ENCODE results near the gene YARS1.
"Not testable (repeated sequence)": the region's sequence is repeated elsewhere in the genome, so short reads cannot be mapped to it uniquely, and the experiment has no call there.

Gene YARS1

GRCh38 chr1:32816676-32817158 lies 441 bp downstream of the YARS1 start:
- no peak for DNase-seq

GRCh38 chr1:32813941-32814739 lies 3.0 kb downstream of the YARS1 start:
- no peak for DNase-seq

GRCh38 chr1:32811917-32812316 lies 5.2 kb downstream of the YARS1 start:
- no peak for DNase-seq

DNA sequence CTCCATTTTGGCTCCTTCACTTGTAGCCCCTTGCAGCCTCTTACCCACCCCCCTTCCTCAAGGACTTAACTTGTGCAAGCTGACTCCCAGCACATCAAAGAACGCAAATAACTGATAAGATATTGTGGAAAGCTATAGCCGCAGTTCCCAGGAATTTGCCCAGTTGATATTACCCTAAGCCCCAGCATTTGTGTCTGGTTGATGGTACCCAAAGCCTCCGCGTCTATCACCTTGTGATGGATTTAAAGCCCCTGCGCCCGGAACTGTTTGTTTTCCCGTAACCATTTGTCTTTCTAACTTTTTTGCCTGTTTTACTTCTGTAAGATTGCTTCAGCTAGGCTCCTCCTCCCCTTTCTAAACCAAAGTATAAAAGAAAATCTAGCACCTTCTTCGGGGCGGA lies 5.9 kb downstream of the YARS1 start:
- no peak for DNase-seq

DNA sequence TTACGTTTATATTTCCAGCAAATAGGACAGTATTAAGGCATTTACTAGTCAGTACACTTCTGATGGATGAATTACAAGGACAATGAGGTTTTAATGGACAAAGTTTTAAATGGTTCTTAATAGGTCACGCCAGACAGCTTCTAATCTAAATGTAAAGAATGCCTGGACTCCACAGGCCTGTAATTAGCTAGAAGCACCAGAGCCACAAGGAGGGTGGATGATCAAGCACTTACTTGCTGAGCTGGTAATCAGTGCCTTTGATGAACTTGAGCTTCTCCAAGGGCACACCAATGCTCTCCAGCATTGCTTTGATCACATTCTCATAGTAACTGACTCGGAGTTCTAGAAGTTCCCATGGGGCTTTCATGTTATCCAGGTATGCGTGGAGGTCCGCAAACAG lies 6.8 kb downstream of the YARS1 start:
- DNase-seq: no peak

DNA sequence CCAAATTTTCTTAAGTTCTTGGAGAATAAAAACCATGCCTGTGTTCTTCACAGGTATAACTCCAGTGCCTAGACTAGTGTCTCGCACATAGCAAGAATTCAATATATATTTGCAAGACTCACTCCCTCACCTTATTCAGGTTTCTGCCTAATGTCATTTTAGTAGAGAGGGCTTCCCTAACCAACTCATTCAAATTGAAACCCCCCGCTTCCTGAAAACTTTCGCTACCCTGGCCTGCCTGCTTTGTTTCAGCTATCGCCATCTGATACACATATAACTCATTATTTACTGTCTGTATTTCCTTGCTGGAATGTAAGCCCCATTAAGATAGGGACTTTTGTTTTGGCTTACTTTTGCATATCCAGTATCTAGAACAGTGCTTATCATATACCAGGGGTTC lies 8.6 kb downstream of the YARS1 start:
- DNase-seq: no peak

DNA sequence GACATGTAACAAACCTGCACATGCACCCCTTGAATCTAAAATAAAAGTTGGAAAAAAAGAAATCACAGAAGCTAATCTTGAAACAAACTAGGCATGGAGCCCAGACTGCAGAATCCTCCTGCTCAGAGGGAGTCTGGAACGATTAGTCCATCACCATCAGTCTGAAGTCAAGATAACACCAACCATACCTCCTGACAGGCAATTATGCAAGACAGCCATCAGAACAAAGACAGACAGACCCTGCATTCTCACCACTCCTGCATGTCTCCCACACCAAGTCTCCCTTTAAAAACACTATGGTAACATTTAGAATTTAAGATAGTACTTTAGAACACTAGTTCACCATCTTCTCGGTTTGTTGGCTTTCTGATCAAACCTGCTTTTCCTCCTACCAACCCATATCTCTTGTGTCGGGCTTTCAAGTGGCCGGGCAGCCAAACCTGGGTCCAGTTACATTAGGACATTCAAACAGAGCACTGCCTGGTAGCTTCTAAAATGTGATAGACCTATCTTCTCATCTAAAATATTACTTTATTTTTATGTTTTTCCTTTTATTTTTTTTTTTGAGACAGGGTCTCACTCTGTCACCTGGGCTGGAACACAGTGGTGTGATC lies 10.1 kb downstream of the YARS1 start:
- no peak for DNase-seq

GRCh38 chr1:32806290-32806689 lies 10.9 kb downstream of the YARS1 start:
- DNase-seq: no peak

- not testable (repeated sequence) for DNase-seq
Measured at GRCh38 chr1:32804460-32804859, 12.7 kb downstream of the YARS1 start.

GRCh38 chr1:32801096-32801715 lies 16.0 kb downstream of the YARS1 start:
- DNase-seq: peak; percentile 68

GRCh38 chr1:32798679-32799416 lies 18.3 kb downstream of the YARS1 start:
- peak; percentile 72 for DNase-seq

DNA sequence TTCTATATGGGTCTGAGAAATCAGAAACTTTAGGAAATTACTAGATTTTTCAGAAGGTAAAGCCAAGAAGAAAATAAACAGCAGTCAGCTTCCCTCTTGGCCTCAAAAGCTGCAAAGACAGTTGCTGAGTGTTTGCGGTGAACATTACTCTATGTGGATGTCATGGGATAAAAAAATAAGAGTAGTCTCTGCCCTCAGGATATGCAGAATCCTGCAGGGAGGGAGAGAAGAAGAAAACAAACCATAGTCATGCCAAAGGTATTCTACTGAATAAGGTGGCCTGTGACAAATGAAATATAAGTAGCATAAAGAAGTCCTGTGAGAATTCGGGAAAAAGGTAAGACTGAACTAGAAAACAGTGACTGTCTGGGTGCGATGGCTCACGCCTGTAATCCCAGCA lies 19.0 kb downstream of the YARS1 start:
- no peak for DNase-seq

DNA sequence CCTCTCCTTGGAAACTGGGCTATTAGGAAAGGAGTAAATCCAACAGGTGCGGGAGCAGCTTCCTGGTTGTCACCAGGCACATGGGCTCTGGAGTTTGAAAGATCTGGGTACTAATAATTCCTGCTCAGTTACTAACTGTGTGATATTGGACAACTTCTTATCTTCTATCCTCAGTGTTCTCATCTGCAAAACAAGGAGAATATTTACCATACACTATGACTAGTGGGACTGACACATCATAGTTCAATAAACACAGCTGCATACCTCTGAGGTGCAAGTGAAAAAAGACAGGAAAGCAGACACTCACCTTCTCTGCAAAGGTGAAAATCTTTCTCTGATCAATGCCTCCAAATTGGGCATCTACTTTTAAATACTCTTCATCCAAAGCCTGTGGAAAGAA lies 19.7 kb downstream of the YARS1 start:
- DNase-seq: no peak

DNA sequence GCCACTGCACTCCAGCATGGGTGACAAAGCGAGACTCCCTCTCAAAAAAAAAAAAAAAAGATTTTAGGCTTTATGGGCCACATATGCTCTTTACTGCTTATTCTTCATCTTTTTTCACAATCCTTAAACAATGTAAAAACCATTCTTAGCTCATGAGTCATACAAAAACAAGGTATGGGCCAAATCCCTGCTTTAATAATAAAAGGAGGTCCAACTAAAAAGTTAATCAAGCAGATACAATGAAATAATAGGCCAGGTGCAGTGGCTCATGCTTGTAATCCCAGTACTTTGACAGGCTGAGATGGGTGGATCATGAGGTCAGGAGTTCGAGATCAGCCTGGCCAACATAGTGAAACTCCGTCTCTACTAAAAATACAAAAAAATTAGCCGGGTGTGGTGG lies 21.4 kb downstream of the YARS1 start:
- DNase-seq: not testable (repeated sequence)

DNA sequence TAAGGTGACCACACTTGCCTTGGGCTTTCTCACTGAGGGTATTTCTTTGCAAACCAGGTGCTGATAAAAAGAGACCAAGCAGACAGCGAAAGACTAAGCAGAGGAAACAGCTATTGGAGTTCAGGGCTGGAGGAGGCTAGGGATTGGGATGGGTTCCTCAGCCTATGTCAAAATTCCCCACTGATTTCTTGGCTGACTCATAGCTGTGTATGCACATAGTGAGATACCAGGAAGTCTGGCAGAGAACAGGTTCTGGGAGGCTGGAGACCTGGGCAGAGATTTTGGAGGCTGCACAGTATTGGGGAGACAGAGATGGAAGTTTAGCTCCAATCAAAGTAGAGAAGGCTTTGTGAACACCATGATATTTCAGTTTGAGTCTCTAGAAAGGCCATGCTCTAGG lies 25.3 kb downstream of the YARS1 start:
- no peak for DNase-seq

GRCh38 chr1:32789356-32789755 lies 27.8 kb downstream of the YARS1 start:
- not testable (repeated sequence) for DNase-seq

GRCh38 chr1:32786856-32787255 lies 30.3 kb downstream of the YARS1 start:
- peak; percentile 14 for DNase-seq

GRCh38 chr1:32784817-32785216 lies 32.3 kb downstream of the YARS1 start:
- DNase-seq: no peak

DNA sequence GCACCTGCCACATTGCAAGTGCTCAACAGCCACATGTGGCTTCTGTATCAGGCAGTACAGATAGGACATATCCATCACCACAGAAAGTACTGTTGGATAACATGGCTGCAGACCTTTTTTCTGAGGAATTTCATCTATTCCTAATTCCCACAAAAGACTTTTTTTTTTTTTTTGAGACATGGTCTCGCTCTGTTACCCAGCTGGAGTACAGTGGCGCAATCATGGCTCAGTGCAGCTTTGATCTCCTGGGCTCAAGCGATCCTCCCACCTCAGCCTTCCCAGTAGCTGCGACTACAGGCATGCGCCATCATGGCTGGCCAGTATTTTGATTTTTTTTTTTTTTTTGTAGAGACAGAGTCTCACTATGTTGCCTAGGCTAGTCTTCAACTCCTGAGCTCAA lies 33.3 kb downstream of the YARS1 start:
- DNase-seq: no peak

GRCh38 chr1:32782086-32782485 lies 35.1 kb downstream of the YARS1 start:
- no peak for DNase-seq

DNA sequence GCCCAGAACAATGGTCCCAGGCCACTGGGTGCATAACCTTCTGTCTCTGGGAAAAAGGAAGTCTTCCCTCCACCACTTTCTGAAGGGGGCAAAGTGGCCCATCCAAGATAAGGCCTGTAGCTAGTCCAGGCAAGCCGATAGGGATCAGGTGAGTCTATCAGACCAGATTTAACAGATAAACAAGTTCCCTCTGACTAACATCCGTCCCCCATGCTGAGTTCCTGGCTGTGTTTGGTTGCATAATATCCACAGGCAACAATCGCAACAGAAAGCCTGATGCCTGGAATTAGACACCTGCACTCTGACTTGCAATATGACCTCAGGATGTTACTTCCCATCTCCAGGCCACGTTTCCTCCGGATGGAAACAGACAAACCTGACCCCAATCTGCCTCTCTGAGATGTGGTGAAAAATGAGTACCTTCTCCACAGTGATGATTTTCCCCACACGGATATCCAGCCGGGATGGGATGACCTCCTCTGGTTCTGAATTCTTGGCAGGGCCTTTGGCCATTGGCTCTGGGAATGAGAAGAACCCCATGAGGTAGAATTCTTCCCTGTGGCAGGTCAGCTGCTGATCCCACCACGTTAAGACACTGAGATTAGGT lies 36.4 kb downstream of the YARS1 start:
- DNase-seq: no peak

- no peak for DNase-seq
Measured at GRCh38 chr1:32780005-32780404, 37.2 kb downstream of the YARS1 start.

DNA sequence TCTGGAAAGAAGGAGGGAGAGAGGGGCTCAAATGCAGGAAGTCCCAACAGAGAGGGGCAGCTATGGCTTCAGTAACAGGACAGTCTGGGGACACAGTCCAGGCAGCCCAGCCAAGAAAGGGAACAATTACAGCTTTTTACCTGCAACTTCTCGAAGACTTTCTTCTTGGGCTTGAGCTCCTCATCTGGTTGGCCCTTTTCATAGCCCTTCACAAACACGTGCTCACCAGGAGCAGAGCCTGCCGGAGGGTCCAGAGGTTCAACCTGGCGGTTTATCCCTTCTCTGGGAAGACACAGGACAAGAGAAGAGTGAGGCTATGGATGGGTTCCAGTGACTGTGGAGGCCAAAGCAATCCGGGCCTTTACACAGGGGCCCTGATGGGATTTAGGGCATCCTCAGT lies 37.9 kb downstream of the YARS1 start:
- DNase-seq: no peak

Data from CD4-positive, alpha-beta T cell treated with Interleukin-12 subunit alpha and Interleukin-12 subunit beta, for 1 hour (primary cell).